OCI-LY1 (cell line): ENCODE measurements around the gene RELB.

ENCODE experiments used
- CTCF ChIP-seq: fragments of 200-600 bp; sonication (generic), shearing (Covaris generic); IDR thresholded peaks from 2 replicates; pipeline ENCODE4 v1.5.1; 2017; ENCODE audit warnings: mild to moderate bottlenecking, antibody characterized with exemption, low read length, moderate library complexity, mixed read lengths
- EZH2 ChIP-seq: fragments of 200-600 bp; sonication (generic), shearing (Covaris generic); IDR thresholded peaks from 2 replicates; pipeline ENCODE4 v1.8.0; 2017; ENCODE audit warnings: borderline replicate concordance, mixed run types, mild to moderate bottlenecking, antibody characterized with exemption, low read length, moderate library complexity, mixed read lengths

- no peak for TF ChIP-seq CTCF
- TF ChIP-seq EZH2, result no peak
These were observed at the start of gene RELB for GRCh38 chr19:45001087-45001739.
